Measurements from ENCODE around the gene UXS1.

DNA sequence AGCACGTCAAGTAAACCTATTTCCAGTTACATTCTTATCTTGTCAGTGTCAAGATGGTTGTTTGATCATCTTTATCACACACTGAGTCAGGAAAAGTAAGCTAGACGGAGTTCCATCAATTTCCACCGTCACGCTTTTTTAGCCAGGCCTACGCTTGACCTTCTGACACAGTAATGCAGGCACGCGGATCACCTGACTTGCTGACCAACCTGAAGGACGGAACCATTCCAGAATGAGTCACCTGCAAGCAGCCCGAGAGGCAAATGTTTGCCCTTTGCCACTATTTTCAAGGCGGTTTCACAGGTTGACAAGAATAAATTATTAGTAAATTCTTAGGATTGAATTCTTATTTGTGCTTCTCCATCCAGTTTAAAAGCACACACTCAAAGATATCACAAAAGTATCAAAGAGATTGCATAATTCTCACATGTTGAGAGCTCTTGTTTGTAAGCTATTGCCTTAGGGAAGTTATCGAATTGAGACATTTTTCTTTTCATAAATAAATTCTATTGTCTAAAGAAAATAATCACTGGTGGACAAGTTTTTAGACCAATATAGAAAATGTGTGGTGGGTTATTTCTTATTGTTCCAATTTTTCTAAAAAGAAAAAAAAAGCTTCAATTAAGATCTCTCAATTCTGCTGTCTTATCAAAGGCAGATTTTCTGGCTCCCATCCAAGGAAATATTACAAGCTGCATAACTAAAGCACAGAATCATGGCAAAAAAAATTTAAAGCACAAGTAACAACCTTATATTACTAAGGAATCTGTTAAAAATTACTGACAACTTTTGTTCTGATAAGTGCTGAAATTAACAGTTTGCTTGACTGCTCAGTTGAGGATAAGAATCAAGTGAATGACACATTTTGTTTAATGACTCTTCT, 31.9 kb downstream of the UXS1 start:
- TF ChIP-seq, protein P1, sequence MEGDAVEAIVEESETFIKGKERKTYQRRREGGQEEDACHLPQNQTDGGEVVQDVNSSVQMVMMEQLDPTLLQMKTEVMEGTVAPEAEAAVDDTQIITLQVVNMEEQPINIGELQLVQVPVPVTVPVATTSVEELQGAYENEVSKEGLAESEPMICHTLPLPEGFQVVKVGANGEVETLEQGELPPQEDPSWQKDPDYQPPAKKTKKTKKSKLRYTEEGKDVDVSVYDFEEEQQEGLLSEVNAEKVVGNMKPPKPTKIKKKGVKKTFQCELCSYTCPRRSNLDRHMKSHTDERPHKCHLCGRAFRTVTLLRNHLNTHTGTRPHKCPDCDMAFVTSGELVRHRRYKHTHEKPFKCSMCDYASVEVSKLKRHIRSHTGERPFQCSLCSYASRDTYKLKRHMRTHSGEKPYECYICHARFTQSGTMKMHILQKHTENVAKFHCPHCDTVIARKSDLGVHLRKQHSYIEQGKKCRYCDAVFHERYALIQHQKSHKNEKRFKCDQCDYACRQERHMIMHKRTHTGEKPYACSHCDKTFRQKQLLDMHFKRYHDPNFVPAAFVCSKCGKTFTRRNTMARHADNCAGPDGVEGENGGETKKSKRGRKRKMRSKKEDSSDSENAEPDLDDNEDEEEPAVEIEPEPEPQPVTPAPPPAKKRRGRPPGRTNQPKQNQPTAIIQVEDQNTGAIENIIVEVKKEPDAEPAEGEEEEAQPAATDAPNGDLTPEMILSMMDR (IDR thresholded peaks at IDR 0.05; ENCODE audit: control extremely low read depth in 1 of 3, insufficient read depth in 1 of 3, low read depth in 1 of 3, low read length in 3 of 3), result no peak
- TF ChIP-seq ASH2L (IDR thresholded peaks at IDR 0.05; ENCODE audit: low read length) (no peak), RFX5 (IDR thresholded peaks at IDR 0.05; ENCODE audit: borderline replicate concordance, low read depth, low read length) (no peak), SP1 (IDR thresholded peaks at IDR 0.05; ENCODE audit: low read depth, low read length) (no peak), EZH2 (IDR thresholded peaks at IDR 0.05; ENCODE audit: low read depth, low read length, severe bottlenecking) (no peak), JUND (IDR thresholded peaks at IDR 0.05; ENCODE audit: low read length) (no peak), POLR2A (IDR thresholded peaks at IDR 0.05; ENCODE audit: control extremely low read depth in 1 of 2, low read depth in 2 of 2, low read length in 2 of 2) (no peak), NRF1 (IDR thresholded peaks at IDR 0.05; ENCODE audit: low read depth, low read length) (no peak), RAD21 (IDR thresholded peaks at IDR 0.05 in 1 of 2, conservative IDR thresholded peaks at IDR 0.05 in 1 of 2; ENCODE audit: low read depth in 2 of 2, low read length in 2 of 2) (no peak)

Measured in H1 (cell line).